T-helper 2 cell treated with Interferon-gamma antibody and Interleukin-4, amounts not matched to agents 5 μg/mL and 100 μg/mL, for 36 hours (primary cell): ENCODE data around the gene PMFBP1.
A peak's percentile ranks its signal among the peaks of the same experiment; 100 is the strongest.

Experiments
- DNase-seq: peaks from one replicate; pipeline ENCODE4 v3.0.0; 2021; ENCODE audit warnings: low spot score
- H3K27ac Mint-ChIP-seq: one replicate; pipeline ENCODE4 v1.8.0; 2021; ENCODE audit warnings: mild to moderate bottlenecking, mixed read lengths
- H3K27me3 Mint-ChIP-seq: one replicate; pipeline ENCODE4 v1.8.0; 2021; ENCODE audit warnings: low read depth, mixed read lengths
- H3K36me3 Mint-ChIP-seq: one replicate; pipeline ENCODE4 v1.8.0; 2021; ENCODE audit warnings: low read depth, mixed read lengths
- H3K4me1 Mint-ChIP-seq: one replicate; pipeline ENCODE4 v1.8.0; 2021; ENCODE audit warnings: low read depth, mixed read lengths
- H3K4me3 Mint-ChIP-seq: one replicate; pipeline ENCODE4 v1.8.0; 2022; ENCODE audit warnings: mild to moderate bottlenecking, moderate library complexity, mixed read lengths
- H3K9me3 Mint-ChIP-seq: one replicate; pipeline ENCODE4 v1.8.0; 2021; ENCODE audit warnings: mixed read lengths

Gene PMFBP1

DNA sequence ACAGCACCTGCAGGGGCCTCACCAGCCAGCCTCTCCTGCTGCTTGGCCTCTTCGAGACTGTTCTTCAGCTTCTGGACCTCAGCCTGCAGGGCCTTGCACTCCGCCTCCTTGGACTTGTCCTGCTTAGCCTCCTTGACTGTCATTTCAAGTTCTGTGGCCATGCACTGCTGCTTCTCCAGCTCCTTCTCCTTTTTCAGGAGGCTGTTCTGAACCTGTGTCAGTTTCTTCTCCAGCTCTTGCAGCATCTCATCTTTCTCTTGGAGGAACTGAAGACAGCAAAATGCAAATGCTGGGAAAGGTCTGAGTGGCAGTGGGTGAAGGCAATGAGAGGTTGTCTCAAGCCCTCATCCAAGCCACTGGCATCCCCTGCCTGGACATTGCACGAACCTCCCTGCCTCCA, 39.2 kb downstream of the PMFBP1 start:
- H3K4me1 Mint-ChIP-seq, result no peaks in the 10 kb centered on the region
- no peaks in the 10 kb centered on the region for H3K27me3 Mint-ChIP-seq
- H3K9me3 Mint-ChIP-seq, result no peaks in the 10 kb centered on the region
- no peak overlapping the region for H3K4me3 Mint-ChIP-seq
- no peaks in the 10 kb centered on the region for H3K36me3 Mint-ChIP-seq
- H3K27ac Mint-ChIP-seq, result no peak overlapping the region
- DNase-seq, result no peak

DNA sequence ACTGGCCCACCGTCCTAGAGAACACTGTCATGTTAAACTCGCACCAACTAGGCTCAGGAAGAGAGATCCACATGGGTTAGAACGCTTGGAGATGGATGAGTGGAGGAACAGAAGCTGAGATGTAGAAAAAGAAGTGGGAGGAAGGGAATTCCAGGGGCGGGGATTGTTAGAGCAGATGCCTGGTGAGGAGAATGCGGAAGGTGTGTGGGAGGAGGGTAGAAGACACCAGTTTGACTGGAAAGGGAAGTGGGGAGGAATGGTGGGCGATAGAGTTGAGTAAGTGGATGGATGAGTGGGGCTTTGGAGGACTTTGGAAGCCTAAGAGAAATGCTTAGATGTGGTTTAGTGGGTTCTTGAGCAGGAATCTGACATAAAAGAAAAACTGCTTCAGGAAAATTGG, 40.9 kb downstream of the PMFBP1 start:
- Mint-ChIP-seq H3K4me1 (no peaks in the 10 kb centered on the region), H3K27me3 (no peaks in the 10 kb centered on the region), H3K9me3 (no peaks in the 10 kb centered on the region), H3K36me3 (no peaks in the 10 kb centered on the region), H3K27ac (no peak overlapping the region), H3K4me3 (no peak overlapping the region)
- DNase-seq, result no peak

DNA sequence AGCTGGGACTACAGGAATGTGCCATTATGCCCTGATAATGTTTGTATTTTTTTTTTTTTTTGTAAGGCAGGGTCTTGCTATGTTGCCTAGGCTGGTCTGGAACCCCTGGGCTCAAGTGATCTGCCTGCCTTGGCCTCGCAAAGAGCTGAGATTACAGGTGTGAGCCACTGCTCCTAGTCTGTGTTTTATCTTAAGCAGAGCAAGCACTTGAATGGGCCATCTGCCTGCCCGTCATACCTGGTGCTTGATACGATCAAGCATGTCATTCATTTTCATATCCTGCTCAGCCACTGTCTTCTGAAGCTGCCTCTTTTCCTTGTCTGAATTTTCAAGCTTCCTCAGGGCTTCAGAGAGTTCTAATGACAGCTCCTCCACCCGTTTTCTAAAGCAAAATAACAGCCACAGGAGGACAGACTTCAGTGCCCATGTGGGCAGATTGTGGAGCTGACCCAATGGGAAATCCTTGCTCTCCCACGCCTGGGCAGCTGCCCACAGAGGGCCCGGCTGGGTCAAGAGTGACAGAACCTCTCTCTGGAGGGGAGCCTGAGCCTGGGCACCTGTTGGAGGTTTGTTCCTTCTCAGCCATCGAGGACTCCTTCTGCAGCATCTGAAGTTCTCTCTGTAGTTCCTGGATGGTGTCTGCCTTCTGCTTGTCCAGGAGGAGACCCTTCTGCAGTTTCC, 41.8 kb downstream of the PMFBP1 start:
- Mint-ChIP-seq H3K27me3 (no peaks in the 10 kb centered on the region), H3K9me3 (no peaks in the 10 kb centered on the region), H3K36me3 (no peaks in the 10 kb centered on the region), H3K27ac (no peak overlapping the region), H3K4me3 (no peak overlapping the region), H3K4me1 (no peaks in the 10 kb centered on the region)
- no peak for DNase-seq

- Mint-ChIP-seq H3K27ac (no peak overlapping the region), H3K36me3 (no peaks in the 10 kb centered on the region)
Observed at GRCh38 chr16:72128701-72129100, 43.3 kb downstream of the PMFBP1 start.

DNA sequence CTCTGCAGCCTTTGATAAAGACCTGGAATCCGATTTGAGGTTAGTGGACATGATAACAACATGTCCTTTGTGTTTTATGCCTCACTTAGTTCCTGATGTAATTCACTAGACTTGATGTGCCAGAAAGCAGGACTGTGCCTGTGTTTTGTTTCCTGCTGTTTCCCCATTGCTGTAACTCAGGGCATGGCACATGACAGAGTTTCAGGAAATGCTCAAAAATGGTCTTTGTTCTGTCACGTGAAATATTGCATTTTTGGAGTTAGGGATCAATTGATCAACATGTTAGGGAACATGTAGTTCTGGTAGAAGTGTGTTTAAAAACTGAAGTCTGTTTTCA, 45.6 kb downstream of the PMFBP1 start:
- Mint-ChIP-seq H3K4me3 (no peak overlapping the region), H3K9me3 (no peaks in the 10 kb centered on the region), H3K36me3 (no peaks in the 10 kb centered on the region), H3K4me1 (no peaks in the 10 kb centered on the region), H3K27ac (no peak overlapping the region), H3K27me3 (no peaks in the 10 kb centered on the region)
- DNase-seq, result no peak

More at GRCh38 chr16:72128701-72129100, 43.3 kb downstream of the PMFBP1 start:
- Mint-ChIP-seq H3K27me3 (no peaks in the 10 kb centered on the region), H3K4me1 (no peaks in the 10 kb centered on the region), H3K4me3 (no peak overlapping the region), H3K9me3 (no peaks in the 10 kb centered on the region)
- no peak for DNase-seq

DNA sequence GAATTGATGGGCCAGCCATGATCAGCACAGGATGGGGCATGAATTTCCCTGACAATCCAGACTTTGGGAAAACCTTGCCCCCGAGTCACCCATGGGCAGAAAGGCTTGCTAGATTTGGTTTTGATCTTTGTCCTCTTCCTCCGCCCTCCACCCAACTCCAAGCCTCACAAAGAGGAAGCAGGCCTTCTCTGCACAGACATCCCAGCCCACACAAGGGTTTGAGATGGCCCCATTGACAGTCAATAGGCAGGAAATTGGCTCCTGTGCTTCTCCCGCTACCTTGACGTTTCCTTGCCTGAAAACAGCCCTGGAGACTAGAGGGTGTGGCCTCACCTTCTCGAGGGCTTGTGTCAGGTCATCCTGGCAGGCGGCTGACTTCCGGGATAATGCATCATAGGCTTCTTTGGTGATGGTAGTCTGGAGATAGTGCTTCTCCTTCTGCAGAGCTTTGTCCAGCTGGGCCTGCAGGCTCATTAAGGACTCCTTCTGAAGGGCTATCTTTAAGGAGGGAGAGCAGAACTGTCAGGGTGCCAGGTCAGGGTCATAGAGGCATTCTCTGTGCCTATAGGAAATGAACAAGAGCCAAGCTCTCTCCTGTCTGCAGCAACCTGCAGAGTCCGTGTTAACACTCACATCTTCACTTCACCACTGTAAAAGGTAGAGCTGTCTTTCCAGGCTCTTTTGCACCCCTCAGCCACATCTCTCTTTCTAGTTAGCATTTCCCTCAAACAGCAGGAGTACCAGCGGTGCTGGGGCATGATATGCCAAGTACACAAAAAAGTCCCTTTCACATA, 46.1 kb downstream of the PMFBP1 start:
- Mint-ChIP-seq H3K4me3 (no peak overlapping the region), H3K27ac (no peak overlapping the region), H3K4me1 (no peaks in the 10 kb centered on the region), H3K27me3 (no peaks in the 10 kb centered on the region), H3K36me3 (no peaks in the 10 kb centered on the region), H3K9me3 (no peaks in the 10 kb centered on the region)
- no peak for DNase-seq

DNA sequence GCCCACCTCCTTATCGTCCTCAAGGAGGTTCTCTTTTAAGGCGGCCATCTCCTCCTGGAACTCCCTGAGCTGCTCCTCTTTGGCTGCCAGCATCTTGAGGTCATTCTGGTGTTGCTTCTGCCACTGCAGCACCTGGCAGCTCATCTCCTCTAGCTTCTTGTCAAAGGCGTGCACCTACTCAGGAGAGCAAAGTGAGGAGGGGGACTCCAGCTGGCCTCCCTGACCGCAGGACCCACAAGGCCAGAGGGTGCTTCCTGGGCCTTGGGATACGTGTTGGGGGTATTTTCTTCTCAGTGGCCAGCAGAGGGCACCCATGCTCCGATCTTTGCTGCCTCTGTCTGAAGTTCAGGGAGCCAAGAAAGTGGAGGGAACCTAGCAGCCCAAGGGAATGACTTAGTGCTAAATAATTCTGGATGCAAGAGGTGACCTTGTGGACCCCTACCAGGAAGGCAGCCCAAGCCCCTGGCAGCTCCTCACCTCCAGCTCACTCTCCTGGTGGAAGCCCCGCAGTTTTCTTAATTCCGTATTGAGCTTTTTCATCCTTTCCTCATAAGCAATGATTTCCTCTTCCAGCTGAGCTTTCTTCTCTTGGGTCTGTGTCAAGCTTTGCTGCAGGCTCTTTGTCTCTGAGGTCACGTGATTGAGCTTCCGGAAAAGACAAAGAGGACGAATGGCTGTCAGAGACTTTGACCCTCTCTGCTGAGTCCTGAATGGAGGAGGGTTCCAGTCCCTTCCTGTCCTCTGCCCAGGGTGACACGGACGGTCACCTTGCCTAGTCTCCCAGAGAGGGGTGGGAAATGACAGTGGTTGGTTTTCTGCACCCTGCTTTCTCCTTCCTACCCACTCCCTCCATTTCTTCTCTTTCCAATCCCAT, 47.0 kb downstream of the PMFBP1 start:
- peak; percentile 35 for DNase-seq
- H3K4me1 Mint-ChIP-seq, result no peaks in the 10 kb centered on the region
- H3K27ac Mint-ChIP-seq, result no peak overlapping the region
- no peak overlapping the region for H3K4me3 Mint-ChIP-seq
- no peaks in the 10 kb centered on the region for H3K36me3 Mint-ChIP-seq
- H3K27me3 Mint-ChIP-seq, result no peaks in the 10 kb centered on the region
- no peaks in the 10 kb centered on the region for H3K9me3 Mint-ChIP-seq

GRCh38 chr16:72124148-72124547, 47.8 kb downstream of the PMFBP1 start:
- Mint-ChIP-seq H3K9me3 (no peaks in the 10 kb centered on the region), H3K4me3 (no peak overlapping the region), H3K36me3 (no peaks in the 10 kb centered on the region), H3K4me1 (no peaks in the 10 kb centered on the region), H3K27me3 (no peaks in the 10 kb centered on the region), H3K27ac (no peak overlapping the region)
- no peak for DNase-seq

- H3K9me3 Mint-ChIP-seq, result no peaks in the 10 kb centered on the region
- H3K36me3 Mint-ChIP-seq, result no peaks in the 10 kb centered on the region
- H3K4me3 Mint-ChIP-seq, result no peak overlapping the region
- no peak overlapping the region for H3K27ac Mint-ChIP-seq
- no peaks in the 10 kb centered on the region for H3K27me3 Mint-ChIP-seq
- H3K4me1 Mint-ChIP-seq, result no peaks in the 10 kb centered on the region
- no peak for DNase-seq
Observed at GRCh38 chr16:72123426-72123825, 48.5 kb downstream of the PMFBP1 start.

DNA sequence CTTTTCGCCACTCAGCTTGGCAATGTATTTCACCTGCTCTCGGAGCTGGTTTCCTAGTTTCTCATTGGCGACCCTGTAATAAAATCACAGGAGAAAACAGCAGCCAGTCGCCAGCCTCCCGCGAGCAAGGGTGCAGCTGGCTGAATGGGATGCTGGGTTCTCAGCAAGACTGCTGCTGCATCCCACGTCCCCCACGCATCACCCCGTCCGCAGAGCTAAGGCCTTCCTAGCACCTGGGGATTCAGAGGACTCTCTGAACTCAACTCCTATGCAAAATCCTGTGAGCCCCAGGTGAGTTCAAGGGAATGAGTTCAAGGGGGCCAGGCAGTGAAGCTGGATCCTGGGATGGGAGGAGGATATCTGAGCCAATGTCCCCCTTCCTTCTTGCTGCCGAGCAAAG, 49.0 kb downstream of the PMFBP1 start:
- H3K27me3 Mint-ChIP-seq, result no peaks in the 10 kb centered on the region
- no peak overlapping the region for H3K27ac Mint-ChIP-seq
- H3K36me3 Mint-ChIP-seq, result no peaks in the 10 kb centered on the region
- H3K4me1 Mint-ChIP-seq, result no peaks in the 10 kb centered on the region
- H3K4me3 Mint-ChIP-seq, result no peak overlapping the region
- no peaks in the 10 kb centered on the region for H3K9me3 Mint-ChIP-seq
- DNase-seq, result no peak

DNA sequence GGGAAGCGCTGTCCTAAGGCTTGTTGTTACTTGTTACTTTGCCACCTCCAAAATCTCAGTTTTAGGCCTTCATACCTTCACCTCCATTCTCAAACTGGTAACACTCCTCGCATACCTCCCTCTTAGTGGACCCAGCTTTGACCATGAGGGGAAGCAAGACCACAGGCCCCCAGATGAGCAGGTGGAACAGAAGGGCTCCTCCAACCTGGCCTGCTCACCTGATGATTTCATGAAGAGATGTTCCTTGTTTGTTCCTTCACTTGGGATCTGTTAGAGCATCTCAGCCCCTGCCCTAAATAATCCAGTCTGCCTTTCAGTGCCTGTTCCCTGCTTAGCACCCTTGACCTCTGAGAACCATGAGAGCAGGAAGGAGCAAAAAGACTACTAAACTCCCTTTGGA, 49.6 kb downstream of the PMFBP1 start:
- Mint-ChIP-seq H3K9me3 (no peaks in the 10 kb centered on the region), H3K4me3 (no peak overlapping the region), H3K4me1 (no peaks in the 10 kb centered on the region), H3K36me3 (no peaks in the 10 kb centered on the region), H3K27ac (no peak overlapping the region), H3K27me3 (no peaks in the 10 kb centered on the region)
- no peak for DNase-seq

GRCh38 chr16:72120026-72120425, 51.9 kb downstream of the PMFBP1 start:
- no peaks in the 10 kb centered on the region for H3K36me3 Mint-ChIP-seq
- no peak overlapping the region for H3K27ac Mint-ChIP-seq
- no peak for DNase-seq
- no peaks in the 10 kb centered on the region for H3K4me1 Mint-ChIP-seq
- H3K4me3 Mint-ChIP-seq, result no peak overlapping the region
- no peaks in the 10 kb centered on the region for H3K27me3 Mint-ChIP-seq
- no peaks in the 10 kb centered on the region for H3K9me3 Mint-ChIP-seq

DNA sequence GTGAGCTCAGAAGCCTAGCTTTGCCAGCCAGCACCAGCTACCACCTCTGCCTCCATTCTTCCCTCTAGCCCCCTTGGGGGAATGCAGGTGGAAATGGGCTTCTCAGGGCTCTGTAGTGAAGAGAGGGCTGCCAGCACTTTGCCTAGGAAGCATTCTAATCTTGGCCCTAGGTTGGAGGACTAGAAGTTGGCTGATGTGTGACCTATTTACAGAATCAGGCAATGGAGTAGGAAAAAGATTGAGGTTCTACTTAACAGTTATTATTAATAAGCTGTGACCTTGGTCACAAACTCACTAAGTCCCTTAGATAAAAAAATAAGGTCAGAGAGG, 58.4 kb downstream of the PMFBP1 start:
- no peak for DNase-seq
- Mint-ChIP-seq H3K4me3 (no peak overlapping the region), H3K36me3 (peaks cover 28% of the 10 kb centered on the region), H3K4me1 (no peaks in the 10 kb centered on the region), H3K9me3 (no peaks in the 10 kb centered on the region), H3K27me3 (no peaks in the 10 kb centered on the region), H3K27ac (no peak overlapping the region)

DNA sequence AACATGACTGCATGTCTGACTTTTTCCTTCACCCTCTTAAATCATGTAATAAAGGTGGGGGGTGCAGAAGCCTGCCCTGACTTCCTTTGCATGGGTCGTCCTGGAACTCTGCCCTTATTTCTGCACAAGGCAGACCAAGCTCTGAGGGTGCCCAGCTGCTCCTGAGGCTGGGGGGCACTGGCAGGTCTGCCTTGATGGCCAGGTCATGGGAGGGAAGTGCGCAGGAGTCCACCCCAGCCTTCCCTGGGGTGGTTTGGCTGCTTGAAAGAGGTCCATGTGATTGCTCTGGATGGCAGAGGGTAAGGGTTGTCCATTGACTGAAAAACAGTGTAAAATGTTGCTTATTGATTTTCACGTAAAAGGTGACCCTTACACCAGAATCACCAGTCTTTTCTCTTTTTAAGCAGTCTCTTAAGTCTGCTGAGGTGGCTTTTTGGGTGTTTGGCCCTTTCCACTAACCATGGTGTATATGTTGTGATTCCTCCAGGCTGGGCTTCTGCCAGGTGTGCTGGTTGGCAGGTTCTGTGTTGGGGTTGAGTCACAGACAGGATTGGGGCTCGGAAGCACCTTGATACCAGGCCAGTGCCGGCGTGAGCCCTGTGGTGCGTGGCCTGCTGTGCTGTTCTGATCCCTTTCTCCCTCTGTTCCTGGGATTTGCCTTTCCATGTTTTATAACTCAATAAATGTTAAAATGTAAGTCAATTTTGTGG, 58.9 kb downstream of the PMFBP1 start:
- Mint-ChIP-seq H3K4me3 (no peak overlapping the region), H3K4me1 (no peaks in the 10 kb centered on the region), H3K9me3 (no peaks in the 10 kb centered on the region), H3K27ac (no peak overlapping the region), H3K36me3 (peaks cover 30% of the 10 kb centered on the region), H3K27me3 (no peaks in the 10 kb centered on the region)
- no peak for DNase-seq
